HUES48 (cell line): ENCODE results near the gene ZMYND8.

Experiments
- H3K27ac ChIP-seq: one replicate; pipeline ENCODE4 v1.7.0; 2013; ENCODE audit warnings: low read depth, low read length, inconsistent platforms
- H3K27me3 ChIP-seq: 2 replicates; pipeline ENCODE4 v1.6.1; 2013; ENCODE audit warnings: mild to moderate bottlenecking, low read length; ENCODE audit not compliant: control insufficient read depth, insufficient read depth
- H3K36me3 ChIP-seq: 2 replicates; pipeline ENCODE4 v1.6.1; 2013; ENCODE audit warnings: low read length; ENCODE audit not compliant: control insufficient read depth, insufficient read depth
- H3K4me1 ChIP-seq: 2 replicates; pipeline ENCODE4 v1.6.1; 2013; ENCODE audit warnings: mild to moderate bottlenecking, low read length; ENCODE audit not compliant: control insufficient read depth, insufficient read depth
- H3K4me3 ChIP-seq: 2 replicates; pipeline ENCODE4 v1.5.1; 2013; ENCODE audit warnings: mild to moderate bottlenecking, low read depth, low read length
- H3K9ac ChIP-seq: 2 replicates; pipeline ENCODE4 v1.6.1; 2013; ENCODE audit warnings: mild to moderate bottlenecking, low read depth, low read length, moderate library complexity
- H3K9me3 ChIP-seq: 2 replicates; pipeline ENCODE4 v1.6.1; 2013; ENCODE audit warnings: low read length; ENCODE audit not compliant: control insufficient read depth, insufficient read depth

The ZMYND8 gene

GRCh38 chr20:47238780-47239718 is 117.5 kb downstream of the ZMYND8 start:
- Histone ChIP-seq H3K9me3 (no peaks in the 10 kb centered on the region), H3K9ac (no peak overlapping the region), H3K4me1 (0 out of 2 replicates have a peak, but pooled peaks cover 3% of the 10 kb centered on the region), H3K27me3 (no peaks in the 10 kb centered on the region), H3K4me3 (no peak overlapping the region), H3K27ac (no peak overlapping the region), H3K36me3 (peaks cover 89% of the 10 kb centered on the region)

GRCh38 chr20:47237715-47238114 is 118.8 kb downstream of the ZMYND8 start:
- Histone ChIP-seq H3K4me3 (no peak overlapping the region), H3K4me1 (no peaks in the 10 kb centered on the region), H3K9ac (no peak overlapping the region), H3K27me3 (no peaks in the 10 kb centered on the region), H3K36me3 (peaks cover 87% of the 10 kb centered on the region), H3K27ac (no peak overlapping the region), H3K9me3 (no peaks in the 10 kb centered on the region)

- peaks cover 6% of the 10 kb centered on the region; the same call in 1 of the 2 replicates for H3K4me1 ChIP-seq
- H3K27ac ChIP-seq, result no peak overlapping the region
- no peaks in the 10 kb centered on the region for H3K9me3 ChIP-seq
- no peak overlapping the region for H3K9ac ChIP-seq
- H3K4me3 ChIP-seq, result no peak overlapping the region
- peaks cover 86% of the 10 kb centered on the region for H3K36me3 ChIP-seq
- H3K27me3 ChIP-seq, result no peaks in the 10 kb centered on the region
These were observed 119.9 kb downstream of the ZMYND8 start for GRCh38 chr20:47236639-47236900.

GRCh38 chr20:47235853-47236638 is 120.5 kb downstream of the ZMYND8 start:
- H3K36me3 ChIP-seq, result peaks cover 87% of the 10 kb centered on the region
- no peak overlapping the region for H3K4me3 ChIP-seq
- no peak overlapping the region for H3K9ac ChIP-seq
- no peaks in the 10 kb centered on the region for H3K27me3 ChIP-seq
- peaks cover 11% of the 10 kb centered on the region; the same call in 1 of the 2 replicates for H3K4me1 ChIP-seq
- no peak overlapping the region for H3K27ac ChIP-seq
- H3K9me3 ChIP-seq, result no peaks in the 10 kb centered on the region

GRCh38 chr20:47235111-47235510 is 121.4 kb downstream of the ZMYND8 start:
- H3K4me1 ChIP-seq, result peaks cover 13% of the 10 kb centered on the region; the same call in 1 of the 2 replicates
- no peaks in the 10 kb centered on the region for H3K9me3 ChIP-seq
- peaks cover 94% of the 10 kb centered on the region for H3K36me3 ChIP-seq

GRCh38 chr20:47233333-47234188 is 122.9 kb downstream of the ZMYND8 start:
- Histone ChIP-seq H3K9ac (no peak overlapping the region), H3K4me3 (no peak overlapping the region), H3K27me3 (no peaks in the 10 kb centered on the region), H3K9me3 (no peaks in the 10 kb centered on the region), H3K36me3 (peaks cover 94% of the 10 kb centered on the region), H3K4me1 (peaks cover 13% of the 10 kb centered on the region; the same call in 1 of the 2 replicates), H3K27ac (no peak overlapping the region)

More at GRCh38 chr20:47235111-47235510, 121.4 kb downstream of the ZMYND8 start:
- no peaks in the 10 kb centered on the region for H3K27me3 ChIP-seq
- H3K27ac ChIP-seq, result no peak overlapping the region
- no peak overlapping the region for H3K4me3 ChIP-seq
- H3K9ac ChIP-seq, result no peak overlapping the region

GRCh38 chr20:47232518-47232917 is 124.0 kb downstream of the ZMYND8 start:
- Histone ChIP-seq H3K27me3 (no peaks in the 10 kb centered on the region), H3K27ac (no peak overlapping the region), H3K4me3 (no peak overlapping the region), H3K9ac (no peak overlapping the region), H3K9me3 (no peaks in the 10 kb centered on the region), H3K4me1 (peaks cover 13% of the 10 kb centered on the region; the same call in 1 of the 2 replicates), H3K36me3 (peaks cover 94% of the 10 kb centered on the region)

- H3K27me3 ChIP-seq, result no peaks in the 10 kb centered on the region
- H3K4me1 ChIP-seq, result peaks cover 13% of the 10 kb centered on the region; the same call in 1 of the 2 replicates
- no peaks in the 10 kb centered on the region for H3K9me3 ChIP-seq
- H3K27ac ChIP-seq, result peak overlapping the region; percentile 1
- H3K9ac ChIP-seq, result no peak overlapping the region
- H3K36me3 ChIP-seq, result peaks cover 94% of the 10 kb centered on the region
- no peak overlapping the region for H3K4me3 ChIP-seq
These were observed 125.0 kb downstream of the ZMYND8 start for GRCh38 chr20:47231382-47232039.

GRCh38 chr20:47230811-47231256 is 125.7 kb downstream of the ZMYND8 start:
- peaks cover 13% of the 10 kb centered on the region; the same call in 1 of the 2 replicates for H3K4me1 ChIP-seq
- peaks cover 94% of the 10 kb centered on the region for H3K36me3 ChIP-seq
- H3K4me3 ChIP-seq, result no peak overlapping the region
- no peaks in the 10 kb centered on the region for H3K9me3 ChIP-seq
- H3K27ac ChIP-seq, result no peak overlapping the region
- H3K27me3 ChIP-seq, result no peaks in the 10 kb centered on the region
- H3K9ac ChIP-seq, result no peak overlapping the region

- Histone ChIP-seq H3K4me1 (peaks cover 13% of the 10 kb centered on the region; the same call in 1 of the 2 replicates), H3K36me3 (peaks cover 91% of the 10 kb centered on the region), H3K27ac (no peak overlapping the region), H3K4me3 (no peak overlapping the region), H3K9me3 (no peaks in the 10 kb centered on the region), H3K27me3 (no peaks in the 10 kb centered on the region), H3K9ac (no peak overlapping the region)
These were observed 127.8 kb downstream of the ZMYND8 start for GRCh38 chr20:47228654-47229053.
